Smooth muscle cell (in vitro differentiated cells): ENCODE measurements around the gene MKLN1. TPM values are rescaled to one million over a fixed set of nuclear protein-coding genes. Genes with fewer than 3 reads are reported as not detected.

Experiments
- DNase-seq: peaks from one replicate; lab custom pipeline; 2025; ENCODE audit not compliant: unreplicated experiment; lab: John Stamatoyannopoulos, UW
- H2AFZ ChIP-seq: fragments of 200-600 bp; sonication (generic); 2 replicates; pipeline ENCODE4 v1.6.0; 2016; ENCODE audit warnings: antibody characterized with exemption, low read depth, mild to moderate bottlenecking
- H3F3A ChIP-seq: fragments of 200-600 bp; sonication (generic); 2 replicates; pipeline ENCODE4 v1.6.0; 2017; ENCODE audit warnings: antibody characterized with exemption, low read depth
- H3K27ac ChIP-seq: fragments of 200-600 bp; sonication (generic); 2 replicates; pipeline ENCODE4 v1.5.1; 2016; ENCODE audit warnings: low read depth, mild to moderate bottlenecking
- H3K27me3 ChIP-seq: fragments of 200-600 bp; sonication (generic); 2 replicates; pipeline ENCODE4 v1.6.1; 2016; ENCODE audit warnings: low read depth, mild to moderate bottlenecking
- H3K36me3 ChIP-seq: fragments of 200-600 bp; sonication (generic); 2 replicates; pipeline ENCODE4 v1.5.1; 2016; ENCODE audit warnings: low read depth
- H3K4me1 ChIP-seq: fragments of 200-600 bp; sonication (generic); 2 replicates; pipeline ENCODE4 v1.5.1; 2016; ENCODE audit warnings: low read depth
- H3K4me2 ChIP-seq: fragments of 200-600 bp; sonication (generic); 2 replicates; pipeline ENCODE4 v1.6.0; 2016; ENCODE audit warnings: mild to moderate bottlenecking
- H3K4me3 ChIP-seq: fragments of 200-600 bp; sonication (generic); 2 replicates; pipeline ENCODE4 v1.5.1; 2016; ENCODE audit warnings: mild to moderate bottlenecking
- H3K79me2 ChIP-seq: fragments of 200-600 bp; sonication (generic); 2 replicates; pipeline ENCODE4 v1.6.0; 2016; ENCODE audit warnings: low read depth, mild to moderate bottlenecking
- H3K9ac ChIP-seq: fragments of 200-600 bp; sonication (generic); 2 replicates; pipeline ENCODE4 v1.6.0; 2016; ENCODE audit warnings: low read depth
- H3K9me3 ChIP-seq: fragments of 200-600 bp; sonication (generic); replicated peaks from 2 replicates; pipeline ENCODE4 v1.5.1; 2016; ENCODE audit warnings: low read depth
- H4K20me1 ChIP-seq: fragments of 200-600 bp; sonication (generic); 2 replicates; pipeline ENCODE4 v1.6.0; 2016; ENCODE audit warnings: low read depth
- WGBS: methylation state at CpG from one replicate; pipeline ENCODE4 v1.1.7; 2016; ENCODE audit warnings: low lambda C conversion rate; 5-methylcytosine and 5-hydroxymethylcytosine counted together
- polyA plus RNA-seq: library from polyadenylated mRNA; unstranded; fragments of >200 nt; fragmentation: Nextera tagmentation; extraction: Ambion mirVana; gene quantifications from 2 replicates; pipeline ENCODE4 v1.2.1, GENCODE V29; 2016
- total RNA-seq: library from RNA; depleted of rRNA; stranded (reverse); fragments of >200 nt; gene quantifications from 2 replicates; pipeline ENCODE4 v1.2.3, GENCODE V29; 2014
- TF ChIP-seq, protein P1 (sequence below): fragments of 200-600 bp; sonication (generic); IDR thresholded peaks from 2 replicates; pipeline ENCODE4 v1.5.1; 2017; ENCODE audit warnings: borderline replicate concordance, mild to moderate bottlenecking, antibody characterized with exemption; ENCODE audit not compliant: insufficient read depth, poor library complexity, severe bottlenecking

Gene MKLN1
- total and polyA plus RNA-seq, 2 experiments from 2014 or later = 26.3 to 45.3 TPM

- Histone ChIP-seq H3K27me3 (no peaks in the 10 kb centered on the region), H3K4me1 (peaks cover 18% of the 10 kb centered on the region), H3K4me2 (no peak overlapping the region), H4K20me1 (peaks cover 99% of the 10 kb centered on the region), H3F3A (no peaks in the 10 kb centered on the region), H3K27ac (peak overlapping the region; percentile 19), H3K79me2 (peaks cover 100% of the 10 kb centered on the region), H3K9ac (no peak overlapping the region), H3K4me3 (no peak overlapping the region), H3K9me3 (no peaks in the 10 kb centered on the region), H3K36me3 (no peaks in the 10 kb centered on the region), H2AFZ (no peak overlapping the region)
- no peak for DNase-seq
- WGBS = 61% methylated on average over 3 of the region's 3 CpGs
- TF ChIP-seq, protein P1, sequence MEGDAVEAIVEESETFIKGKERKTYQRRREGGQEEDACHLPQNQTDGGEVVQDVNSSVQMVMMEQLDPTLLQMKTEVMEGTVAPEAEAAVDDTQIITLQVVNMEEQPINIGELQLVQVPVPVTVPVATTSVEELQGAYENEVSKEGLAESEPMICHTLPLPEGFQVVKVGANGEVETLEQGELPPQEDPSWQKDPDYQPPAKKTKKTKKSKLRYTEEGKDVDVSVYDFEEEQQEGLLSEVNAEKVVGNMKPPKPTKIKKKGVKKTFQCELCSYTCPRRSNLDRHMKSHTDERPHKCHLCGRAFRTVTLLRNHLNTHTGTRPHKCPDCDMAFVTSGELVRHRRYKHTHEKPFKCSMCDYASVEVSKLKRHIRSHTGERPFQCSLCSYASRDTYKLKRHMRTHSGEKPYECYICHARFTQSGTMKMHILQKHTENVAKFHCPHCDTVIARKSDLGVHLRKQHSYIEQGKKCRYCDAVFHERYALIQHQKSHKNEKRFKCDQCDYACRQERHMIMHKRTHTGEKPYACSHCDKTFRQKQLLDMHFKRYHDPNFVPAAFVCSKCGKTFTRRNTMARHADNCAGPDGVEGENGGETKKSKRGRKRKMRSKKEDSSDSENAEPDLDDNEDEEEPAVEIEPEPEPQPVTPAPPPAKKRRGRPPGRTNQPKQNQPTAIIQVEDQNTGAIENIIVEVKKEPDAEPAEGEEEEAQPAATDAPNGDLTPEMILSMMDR = no peak
These were observed 38.2 kb downstream of the MKLN1 start for GRCh38 chr7:131365838-131366237.

GRCh38 chr7:131369354-131369753 lies 41.7 kb downstream of the MKLN1 start:
- H3K27me3 ChIP-seq = no peaks in the 10 kb centered on the region
- DNase-seq = no peak

GRCh38 chr7:131370523-131370968 lies 42.9 kb downstream of the MKLN1 start:
- H3K79me2 ChIP-seq = peaks cover 100% of the 10 kb centered on the region
- no peak overlapping the region for H3K4me3 ChIP-seq
- 50% methylated on average over 1 of the region's 1 CpG for WGBS
- H3K27me3 ChIP-seq = no peaks in the 10 kb centered on the region
- DNase-seq = no peak
- H4K20me1 ChIP-seq = peaks cover 99% of the 10 kb centered on the region
- H3F3A ChIP-seq = no peaks in the 10 kb centered on the region
- no peaks in the 10 kb centered on the region for H3K36me3 ChIP-seq
- H3K4me2 ChIP-seq = peak overlapping the region; percentile 59
- peak overlapping the region; percentile 48 for H3K27ac ChIP-seq
- H3K9me3 ChIP-seq = no peaks in the 10 kb centered on the region
- H3K4me1 ChIP-seq = peaks cover 14% of the 10 kb centered on the region
- TF ChIP-seq, protein P1 = no peak
- no peak overlapping the region for H2AFZ ChIP-seq
- H3K9ac ChIP-seq = no peak overlapping the region

More at GRCh38 chr7:131369354-131369753, 41.7 kb downstream of the MKLN1 start:
- no peak overlapping the region for H3K4me3 ChIP-seq
- H3K9ac ChIP-seq = no peak overlapping the region
- TF ChIP-seq, protein P1 = no peak
- H3K4me1 ChIP-seq = peaks cover 14% of the 10 kb centered on the region
- no peak overlapping the region for H2AFZ ChIP-seq
- no peaks in the 10 kb centered on the region for H3K36me3 ChIP-seq
- H3F3A ChIP-seq = no peaks in the 10 kb centered on the region
- H3K27ac ChIP-seq = no peak overlapping the region
- H3K4me2 ChIP-seq = no peak overlapping the region
- peaks cover 99% of the 10 kb centered on the region for H4K20me1 ChIP-seq
- H3K79me2 ChIP-seq = peaks cover 100% of the 10 kb centered on the region
- H3K9me3 ChIP-seq = no peaks in the 10 kb centered on the region

GRCh38 chr7:131371411-131371810 lies 43.7 kb downstream of the MKLN1 start:
- Histone ChIP-seq H3F3A (no peaks in the 10 kb centered on the region), H3K27ac (no peak overlapping the region), H3K9me3 (no peaks in the 10 kb centered on the region), H3K9ac (no peak overlapping the region), H3K4me3 (no peak overlapping the region), H3K4me2 (no peak overlapping the region), H3K27me3 (no peaks in the 10 kb centered on the region), H3K4me1 (peaks cover 14% of the 10 kb centered on the region), H3K79me2 (peaks cover 100% of the 10 kb centered on the region), H3K36me3 (no peaks in the 10 kb centered on the region), H2AFZ (no peak overlapping the region), H4K20me1 (peaks cover 99% of the 10 kb centered on the region)
- TF ChIP-seq, protein P1 = no peak
- no peak for DNase-seq
- 91% methylated on average over 2 of the region's 2 CpGs for WGBS
